ENCODE measurements around the gene GLP2R. TPM values are rescaled to one million over a fixed set of nuclear protein-coding genes. Genes with fewer than 3 reads are reported as not detected.

Gene GLP2R
- total RNA-seq, 1 experiment from 2014 or later = not detected

- Histone ChIP-seq H3K9me3 (ENCODE audit: low read depth, low read length, poor library complexity, severe bottlenecking) (peaks cover 15% of the 10 kb centered on the region), H3K36me3 (ENCODE audit: insufficient read depth, low read length, poor library complexity, severe bottlenecking) (no peaks in the 10 kb centered on the region), H3K27me3 (replicated peaks; ENCODE audit: insufficient read depth, low read depth, low read length, poor library complexity) (peaks cover 3% of the 10 kb centered on the region), H3K4me1 (ENCODE audit: insufficient read depth, low read length, poor library complexity, severe bottlenecking) (no peaks in the 10 kb centered on the region), H3K27ac (ENCODE audit: low read depth, low read length, poor library complexity, severe bottlenecking) (no peak overlapping the region), H3K4me3 (ENCODE audit: low read depth, low read length, poor library complexity, severe bottlenecking) (no peak overlapping the region)
- intact Hi-C loops (cut with micrococcal nuclease; ENCODE audit: unreplicated experiment) = no loop called here
- no TSS peak for BruUV-seq (replicated peaks)
- CTCF ChIA-PET = no interaction called here
- POLR2A ChIA-PET (ENCODE audit: low non-redundant PET) = no interaction called here
- no peak for DNase-seq (ENCODE audit: low spot score)
- TF ChIP-seq, protein P1, sequence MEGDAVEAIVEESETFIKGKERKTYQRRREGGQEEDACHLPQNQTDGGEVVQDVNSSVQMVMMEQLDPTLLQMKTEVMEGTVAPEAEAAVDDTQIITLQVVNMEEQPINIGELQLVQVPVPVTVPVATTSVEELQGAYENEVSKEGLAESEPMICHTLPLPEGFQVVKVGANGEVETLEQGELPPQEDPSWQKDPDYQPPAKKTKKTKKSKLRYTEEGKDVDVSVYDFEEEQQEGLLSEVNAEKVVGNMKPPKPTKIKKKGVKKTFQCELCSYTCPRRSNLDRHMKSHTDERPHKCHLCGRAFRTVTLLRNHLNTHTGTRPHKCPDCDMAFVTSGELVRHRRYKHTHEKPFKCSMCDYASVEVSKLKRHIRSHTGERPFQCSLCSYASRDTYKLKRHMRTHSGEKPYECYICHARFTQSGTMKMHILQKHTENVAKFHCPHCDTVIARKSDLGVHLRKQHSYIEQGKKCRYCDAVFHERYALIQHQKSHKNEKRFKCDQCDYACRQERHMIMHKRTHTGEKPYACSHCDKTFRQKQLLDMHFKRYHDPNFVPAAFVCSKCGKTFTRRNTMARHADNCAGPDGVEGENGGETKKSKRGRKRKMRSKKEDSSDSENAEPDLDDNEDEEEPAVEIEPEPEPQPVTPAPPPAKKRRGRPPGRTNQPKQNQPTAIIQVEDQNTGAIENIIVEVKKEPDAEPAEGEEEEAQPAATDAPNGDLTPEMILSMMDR (conservative IDR thresholded peaks at IDR 0.05; ENCODE audit: low read depth, low read length) = no peak
Measured at GRCh38 chr17:9883451-9883850, 57.7 kb downstream of the GLP2R start.

DNA sequence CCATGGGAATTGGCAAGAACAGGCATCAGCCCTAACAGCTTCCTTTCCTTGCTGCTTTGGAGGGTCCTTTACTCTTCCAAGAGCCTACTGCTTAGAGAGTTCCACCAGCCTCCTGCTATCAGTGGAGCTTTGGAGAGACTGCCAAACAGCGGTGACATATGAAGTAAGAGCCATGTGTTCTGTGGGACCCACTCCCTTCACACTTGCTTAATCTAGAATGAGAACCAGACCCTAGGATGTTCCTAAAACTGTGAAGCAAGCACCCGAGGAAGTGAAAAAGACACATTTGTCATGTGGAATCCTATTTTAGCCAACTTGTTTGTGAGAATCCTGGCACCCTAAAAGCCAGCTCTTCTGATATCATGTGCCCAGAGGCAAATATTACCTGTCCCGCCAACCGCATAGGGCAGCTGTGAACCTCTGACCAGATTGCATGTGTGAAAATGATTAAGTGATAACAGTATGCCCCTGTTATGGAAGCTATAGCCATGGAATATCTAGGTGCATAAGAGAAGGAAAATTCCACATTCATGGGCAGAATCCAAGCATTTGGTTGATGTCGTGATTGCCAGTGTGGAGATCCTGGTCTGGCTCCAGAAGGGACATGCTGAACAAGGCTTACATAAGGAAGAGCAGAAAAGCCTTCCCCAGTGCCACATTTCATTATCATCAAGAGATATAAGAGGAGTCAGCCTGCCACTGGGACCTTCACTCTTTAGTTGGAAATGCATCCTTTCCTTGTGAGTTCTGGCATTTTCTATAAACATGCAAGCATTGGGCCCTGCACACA is 60.6 kb downstream of the GLP2R start:
- Histone ChIP-seq H3K27ac (ENCODE audit: low read depth, low read length, poor library complexity, severe bottlenecking) (no peak overlapping the region), H3K4me1 (ENCODE audit: insufficient read depth, low read length, poor library complexity, severe bottlenecking) (no peaks in the 10 kb centered on the region), H3K27me3 (replicated peaks; ENCODE audit: insufficient read depth, low read depth, low read length, poor library complexity) (peaks cover 15% of the 10 kb centered on the region), H3K9me3 (ENCODE audit: low read depth, low read length, poor library complexity, severe bottlenecking) (peaks cover 15% of the 10 kb centered on the region), H3K36me3 (ENCODE audit: insufficient read depth, low read length, poor library complexity, severe bottlenecking) (no peaks in the 10 kb centered on the region), H3K4me3 (ENCODE audit: low read depth, low read length, poor library complexity, severe bottlenecking) (no peak overlapping the region)
- intact Hi-C loops (cut with micrococcal nuclease; ENCODE audit: unreplicated experiment) = no loop called here
- no peak for DNase-seq (ENCODE audit: low spot score)
- POLR2A ChIA-PET (ENCODE audit: low non-redundant PET) = no interaction called here
- no peak for TF ChIP-seq EZH2 (IDR thresholded peaks at IDR 0.05; ENCODE audit: borderline replicate concordance, low read depth, low read length, poor library complexity, severe bottlenecking)
- TF ChIP-seq, protein P1 (conservative IDR thresholded peaks at IDR 0.05; ENCODE audit: low read depth, low read length) = no peak
- BruUV-seq (replicated peaks) = no TSS peak
- CTCF ChIA-PET = no interaction called here

GRCh38 chr17:9887508-9887907 is 61.8 kb downstream of the GLP2R start:
- H3K36me3 ChIP-seq (ENCODE audit: insufficient read depth, low read length, poor library complexity, severe bottlenecking) = no peaks in the 10 kb centered on the region
- ChIA-PET POLR2A (ENCODE audit: low non-redundant PET) (no interaction called here), CTCF (no interaction called here)
- no TSS peak for BruUV-seq (replicated peaks)
- no peak for TF ChIP-seq EZH2 (IDR thresholded peaks at IDR 0.05; ENCODE audit: borderline replicate concordance, low read depth, low read length, poor library complexity, severe bottlenecking)
- TF ChIP-seq, protein P1 (conservative IDR thresholded peaks at IDR 0.05; ENCODE audit: low read depth, low read length) = no peak
- peaks cover 8% of the 10 kb centered on the region for H3K9me3 ChIP-seq (ENCODE audit: low read depth, low read length, poor library complexity, severe bottlenecking)
- no peaks in the 10 kb centered on the region for H3K4me1 ChIP-seq (ENCODE audit: insufficient read depth, low read length, poor library complexity, severe bottlenecking)
- no peak overlapping the region for H3K4me3 ChIP-seq (ENCODE audit: low read depth, low read length, poor library complexity, severe bottlenecking)
- peaks cover 15% of the 10 kb centered on the region for H3K27me3 ChIP-seq (replicated peaks; ENCODE audit: insufficient read depth, low read depth, low read length, poor library complexity)
- no peak for DNase-seq (ENCODE audit: low spot score)
- intact Hi-C loops (cut with micrococcal nuclease; ENCODE audit: unreplicated experiment) = no loop called here
- no peak overlapping the region for H3K27ac ChIP-seq (ENCODE audit: low read depth, low read length, poor library complexity, severe bottlenecking)

All from A673 (cell line).